NCI-H1436 treated with DMSO at 0.1 percent for 48 hours (cell line): ENCODE data around the gene IGFBP2.

ENCODE experiments used
- DNase-seq: peaks from one replicate; lab custom pipeline; 2025; lab: John Stamatoyannopoulos, UW

The IGFBP2 gene

DNA sequence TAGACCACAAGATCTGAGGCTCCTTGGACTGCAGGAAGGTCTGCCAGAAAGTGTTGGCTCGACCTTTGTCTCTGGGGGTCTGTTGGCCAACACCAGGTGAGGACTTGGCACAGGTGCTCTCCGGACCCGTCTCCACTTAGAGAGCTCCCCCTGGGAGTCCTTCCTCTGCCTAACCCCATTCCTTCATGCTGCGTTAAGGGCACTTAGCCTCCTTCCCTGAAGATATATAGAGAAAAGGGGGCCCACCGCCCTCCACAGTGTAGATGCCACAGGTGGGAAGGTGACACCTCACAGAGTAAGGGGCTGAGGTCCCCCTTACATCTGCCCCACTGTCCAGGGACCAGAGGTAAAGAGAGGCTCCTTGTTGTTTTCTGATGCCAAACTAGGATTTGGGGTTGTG is 53.9 kb downstream of the IGFBP2 start:
- DNase-seq: no peak

DNA sequence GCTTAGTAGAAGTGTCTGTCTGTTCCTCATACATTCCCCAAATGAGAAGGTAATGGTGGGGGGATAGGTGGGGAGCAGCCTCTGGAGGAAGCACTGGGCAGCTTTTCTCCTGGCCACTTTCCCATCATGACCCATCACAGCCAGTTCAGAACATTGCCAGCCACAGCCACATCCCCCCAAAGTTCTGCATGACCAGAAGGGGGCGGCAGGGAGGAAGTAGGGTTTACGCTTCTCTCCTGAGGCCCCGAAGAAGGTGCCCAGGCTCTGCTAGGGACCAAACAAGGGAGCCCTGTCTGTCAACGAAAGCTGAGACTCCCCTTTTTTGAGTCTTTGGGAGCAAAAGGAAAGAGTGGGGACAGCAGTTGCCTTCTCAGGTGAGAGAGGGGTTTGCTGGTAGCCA is 54.4 kb downstream of the IGFBP2 start:
- DNase-seq: no peak

DNA sequence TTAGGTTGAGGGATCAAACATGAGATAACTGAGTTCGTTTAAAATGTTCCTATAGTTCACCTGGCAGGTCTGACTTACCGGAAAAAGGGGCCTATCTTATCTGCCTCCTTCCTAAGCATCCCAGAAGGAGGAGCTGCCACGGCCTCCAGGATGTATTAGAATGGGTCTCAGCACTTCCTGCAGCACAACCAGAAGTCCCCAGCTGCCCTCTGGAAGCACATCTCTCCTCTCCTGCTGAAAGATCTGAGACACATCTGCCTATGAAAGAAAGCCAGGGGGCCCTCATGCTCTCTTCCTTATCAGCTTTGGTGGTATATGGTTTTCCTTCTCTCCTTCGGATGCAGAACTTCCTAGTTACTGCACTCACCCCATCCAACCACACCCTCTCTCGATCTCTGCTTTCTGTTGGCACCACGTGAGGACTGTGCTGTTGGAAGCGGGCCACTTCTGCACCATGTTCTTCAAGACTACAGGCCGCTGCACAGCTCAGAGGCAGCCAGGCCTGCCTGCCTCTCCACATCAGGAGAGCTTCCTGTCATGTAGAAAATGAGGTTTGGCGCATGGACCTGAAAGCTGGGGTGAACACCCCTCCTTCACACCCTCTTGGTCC is 55.6 kb downstream of the IGFBP2 start:
- no peak for DNase-seq

DNA sequence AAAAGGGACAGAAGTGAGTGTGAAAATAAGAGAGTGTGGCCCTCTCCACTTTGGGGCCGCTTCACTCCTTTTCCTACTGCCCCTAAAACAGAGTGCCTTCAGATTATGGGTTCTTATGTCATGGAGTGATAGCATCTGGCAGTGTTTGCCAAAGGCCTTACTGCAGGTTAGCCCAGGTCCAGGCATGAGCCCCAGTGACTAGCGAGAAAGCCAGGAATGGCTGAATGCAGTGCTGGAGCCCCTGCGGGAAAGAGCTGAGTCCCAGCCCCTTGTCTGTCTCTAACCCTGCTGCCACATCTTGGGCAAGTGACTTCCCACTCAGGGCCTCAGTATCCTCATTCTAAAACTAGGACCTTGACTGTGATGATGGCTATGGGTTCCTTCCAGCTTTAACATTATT is 56.2 kb downstream of the IGFBP2 start:
- DNase-seq: no peak

DNA sequence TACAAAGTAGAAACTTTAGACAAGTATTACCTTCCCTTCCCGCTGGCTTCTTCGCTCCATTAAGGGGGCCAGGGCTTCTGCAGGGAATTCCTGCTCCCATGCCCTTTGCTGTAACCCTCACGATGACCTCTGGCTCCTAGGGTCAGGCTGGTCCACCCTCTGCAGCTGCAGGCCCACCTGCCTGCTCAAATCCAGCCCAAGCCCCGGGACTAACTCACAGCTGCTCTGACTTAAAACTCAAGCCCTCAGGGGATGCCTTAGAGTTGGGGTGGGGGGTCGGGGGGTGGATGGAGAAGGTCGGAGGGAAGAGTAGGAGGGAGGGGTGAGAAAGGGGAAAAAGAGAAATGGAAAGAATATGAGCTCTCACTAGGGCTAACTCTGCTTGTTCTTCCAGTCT is 57.2 kb downstream of the IGFBP2 start:
- DNase-seq: no peak

DNA sequence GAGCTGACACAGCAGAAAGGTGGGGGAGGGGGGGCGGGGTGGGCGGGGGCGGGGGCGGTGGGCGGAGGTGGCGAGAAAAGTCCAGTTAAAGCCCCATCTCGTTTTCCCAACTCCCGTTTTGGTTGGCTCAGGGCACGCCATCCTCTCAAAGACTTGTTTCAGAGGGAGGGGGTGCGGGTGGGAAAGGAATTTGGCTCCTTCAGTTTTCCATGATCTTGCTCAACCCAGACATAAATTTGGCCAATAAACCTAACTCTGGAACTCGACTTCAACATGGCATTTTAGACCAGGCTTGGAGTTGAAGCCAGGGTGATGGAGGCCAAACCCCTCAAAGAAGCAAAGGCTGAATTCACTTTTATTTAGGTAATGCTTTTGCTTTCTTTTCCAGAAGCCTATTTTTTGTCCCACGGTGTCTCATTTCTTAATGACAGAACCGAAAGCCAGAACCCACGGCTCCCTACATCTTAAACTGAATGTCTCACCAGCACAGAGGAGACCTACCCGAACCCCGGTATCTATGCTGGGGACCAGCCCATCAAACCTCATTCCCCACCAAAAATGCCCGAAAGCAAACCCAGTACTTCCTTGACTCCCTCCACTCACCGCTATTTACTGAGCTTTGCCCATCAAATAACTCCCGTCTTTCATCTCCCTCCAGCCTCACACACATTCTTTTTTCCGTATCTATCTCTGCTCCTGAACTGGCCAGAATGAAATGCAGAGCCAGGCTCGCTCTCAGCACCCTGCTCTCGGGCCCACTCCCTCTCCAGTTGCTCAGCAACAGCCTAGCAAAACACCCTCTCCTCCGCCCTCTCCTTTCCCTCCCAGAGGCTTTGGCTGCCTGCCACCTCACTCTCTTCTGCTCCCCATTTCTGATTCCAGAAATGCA is 57.9 kb downstream of the IGFBP2 start:
- DNase-seq: peak; percentile 24

DNA sequence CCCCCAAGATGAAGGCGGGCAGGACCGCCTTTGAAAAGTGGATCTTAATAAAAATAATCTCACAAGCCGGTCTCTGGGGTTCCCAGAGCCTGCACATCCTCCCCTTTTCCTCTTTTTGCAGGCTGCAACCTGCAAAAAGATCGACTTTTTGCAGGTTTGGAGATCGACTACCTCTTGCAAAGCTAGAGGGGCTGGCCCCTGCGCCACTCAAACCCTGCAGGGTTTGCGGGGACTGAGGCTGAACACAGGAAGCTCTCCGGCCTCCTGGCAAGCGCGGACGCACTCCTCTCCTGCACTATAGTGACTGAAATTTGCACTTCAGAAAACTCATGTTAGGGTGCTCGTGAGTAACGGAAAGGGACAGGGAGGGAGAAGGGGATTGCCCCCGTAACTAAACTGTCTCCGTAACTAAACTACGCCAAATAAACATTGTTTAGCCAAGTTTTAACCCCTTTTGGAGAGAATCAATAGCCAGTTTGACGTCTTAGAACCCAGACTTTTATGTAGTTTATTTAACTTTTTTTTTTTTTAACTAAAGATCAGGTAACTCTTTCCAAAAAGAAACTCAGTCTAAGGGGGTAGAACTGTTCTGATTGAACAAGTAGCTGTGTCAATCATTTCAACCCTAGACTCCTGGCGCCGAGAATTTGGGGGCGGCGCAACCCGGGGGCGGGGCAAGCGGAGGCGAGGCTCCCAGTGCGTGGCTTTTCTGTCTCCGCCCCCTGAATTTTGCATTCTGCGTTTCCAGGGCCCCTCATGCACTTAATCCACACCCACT is 59.6 kb downstream of the IGFBP2 start:
- DNase-seq: peak; percentile 88

DNA sequence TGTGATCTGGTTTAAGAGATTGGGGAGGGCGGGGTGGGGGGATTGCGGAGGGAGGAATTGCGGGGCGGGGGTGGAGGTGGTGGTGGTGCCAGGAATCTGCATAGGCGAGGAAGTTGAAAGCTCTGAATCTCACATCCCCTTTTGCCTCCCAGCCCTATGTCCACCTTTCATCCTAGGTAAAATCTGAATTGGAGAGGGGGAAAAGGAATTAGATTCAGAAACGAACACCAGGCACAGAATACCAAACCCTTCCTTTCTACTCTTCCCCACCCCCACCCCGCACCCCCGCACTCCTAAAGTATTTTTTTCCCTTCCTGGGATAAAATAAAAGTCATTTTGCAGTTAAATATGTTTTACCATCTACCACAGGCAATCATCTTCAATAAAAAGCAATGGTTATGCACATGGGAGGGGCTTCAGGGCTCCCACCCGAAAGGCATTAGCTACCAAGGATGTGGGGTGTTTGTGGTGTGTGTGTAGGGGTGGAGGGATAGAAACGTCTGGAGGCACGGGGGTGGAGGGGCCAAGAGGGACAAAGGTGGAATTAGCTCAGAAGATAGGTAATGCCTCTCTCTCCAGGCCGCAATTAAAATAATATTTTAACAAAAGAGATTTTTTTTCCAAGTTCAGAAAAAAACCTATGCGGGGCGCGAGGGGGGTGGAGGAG is 60.3 kb downstream of the IGFBP2 start:
- no peak for DNase-seq

DNA sequence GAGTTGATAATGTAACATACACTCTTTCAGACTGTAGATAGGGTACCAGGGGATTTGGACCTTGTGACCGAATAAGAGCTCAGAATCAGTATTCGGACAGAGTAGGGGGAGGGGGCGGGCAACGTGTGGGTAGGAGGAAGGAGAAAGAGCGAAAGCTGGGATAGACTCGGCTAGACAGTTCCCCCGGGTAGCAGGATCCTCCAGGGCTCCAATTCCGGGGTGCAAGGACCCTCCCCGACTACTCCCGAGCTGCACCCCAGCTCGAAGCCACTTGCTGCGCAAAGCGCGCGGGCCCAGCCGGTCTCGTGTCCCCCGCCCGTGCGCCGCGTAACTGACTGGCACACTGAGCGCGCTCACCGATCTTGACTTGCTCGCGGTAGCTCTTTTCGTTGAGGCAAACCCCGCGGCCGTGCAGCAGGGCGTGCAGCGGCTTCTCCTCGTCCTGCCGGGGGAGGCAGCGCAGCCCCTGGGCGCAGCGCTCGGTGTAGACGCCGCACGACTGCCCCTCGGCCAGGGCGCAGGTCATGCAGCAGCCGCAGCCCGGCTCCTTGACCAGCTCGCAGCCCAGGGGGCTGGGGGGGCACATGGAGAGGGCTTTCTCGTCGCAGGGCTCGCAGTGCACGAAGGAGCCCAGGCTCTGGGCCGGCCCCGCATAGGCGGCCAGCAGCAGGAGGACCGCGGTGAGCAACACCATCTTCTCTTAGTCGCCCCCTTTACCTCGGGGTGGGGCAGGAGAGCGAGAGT is 61.0 kb downstream of the IGFBP2 start:
- peak; percentile 14 for DNase-seq

DNA sequence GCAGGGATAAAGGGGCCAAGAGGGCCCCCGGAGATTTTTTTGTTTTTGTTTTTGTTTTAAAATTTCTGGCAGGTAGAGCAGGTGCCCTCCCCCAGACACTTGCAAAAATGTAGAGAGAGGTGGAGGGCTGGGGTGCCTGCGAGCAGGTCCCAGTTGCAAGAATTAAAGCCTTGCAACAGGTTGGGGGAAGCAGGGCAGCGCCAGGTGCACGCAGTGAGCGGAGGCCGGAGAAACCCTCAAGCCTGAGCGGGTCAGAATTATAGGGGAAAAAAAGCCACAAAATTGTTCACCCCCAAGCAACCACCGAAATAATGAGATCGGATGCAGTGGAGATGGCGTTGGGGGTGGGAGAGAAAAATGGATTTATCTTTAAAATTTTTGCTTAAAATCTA is 61.6 kb downstream of the IGFBP2 start:
- no peak for DNase-seq

DNA sequence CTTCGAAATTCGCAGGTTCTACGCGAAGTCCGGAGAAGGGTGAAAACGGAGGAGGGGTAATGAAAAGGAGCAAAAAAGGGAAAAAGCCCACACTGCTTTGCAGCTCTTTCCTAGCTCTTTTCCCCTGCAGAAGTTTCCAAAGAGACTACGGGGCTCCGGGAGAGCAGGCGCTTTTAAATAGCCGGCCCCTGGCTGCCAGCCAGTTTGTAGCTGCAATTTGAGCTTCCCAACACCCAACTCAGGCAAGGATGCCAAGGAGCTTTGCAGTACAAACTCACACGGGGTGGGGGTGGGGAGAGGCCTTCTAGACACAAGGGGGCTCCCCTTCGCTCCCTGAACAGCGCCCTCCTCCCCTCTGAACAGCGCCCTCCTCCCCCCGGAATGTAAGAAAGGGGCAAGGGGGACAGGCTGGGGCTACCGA is 62.2 kb downstream of the IGFBP2 start, which contains the start of gene IGFBP5:
TSS of gene IGFBP5 (minus strand) at position 149 of the 421 bp plus-strand sequence. CDS start 774 bp downstream, outside the sequence.
- peak; percentile 88 for DNase-seq

DNA sequence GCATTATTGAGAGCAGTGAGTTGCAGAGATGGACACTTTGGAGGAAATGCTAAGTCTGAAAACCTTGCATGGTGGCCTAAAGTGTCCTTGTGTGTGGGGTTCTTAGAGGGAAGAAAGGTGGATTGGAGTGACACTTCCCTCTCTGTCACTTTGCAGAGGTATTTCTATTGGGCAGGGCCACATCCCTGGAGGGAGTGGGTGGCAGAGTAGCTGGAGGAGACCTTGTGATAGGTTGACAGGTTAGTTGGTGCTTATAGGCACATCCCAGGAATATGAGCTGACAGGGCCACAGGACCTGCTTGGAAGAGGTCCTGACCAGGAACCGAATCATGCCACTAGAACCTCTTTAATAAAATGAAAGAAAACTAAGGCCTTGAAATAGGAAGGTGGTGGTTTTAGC is 63.1 kb downstream of the IGFBP2 start:
- DNase-seq: no peak

DNA sequence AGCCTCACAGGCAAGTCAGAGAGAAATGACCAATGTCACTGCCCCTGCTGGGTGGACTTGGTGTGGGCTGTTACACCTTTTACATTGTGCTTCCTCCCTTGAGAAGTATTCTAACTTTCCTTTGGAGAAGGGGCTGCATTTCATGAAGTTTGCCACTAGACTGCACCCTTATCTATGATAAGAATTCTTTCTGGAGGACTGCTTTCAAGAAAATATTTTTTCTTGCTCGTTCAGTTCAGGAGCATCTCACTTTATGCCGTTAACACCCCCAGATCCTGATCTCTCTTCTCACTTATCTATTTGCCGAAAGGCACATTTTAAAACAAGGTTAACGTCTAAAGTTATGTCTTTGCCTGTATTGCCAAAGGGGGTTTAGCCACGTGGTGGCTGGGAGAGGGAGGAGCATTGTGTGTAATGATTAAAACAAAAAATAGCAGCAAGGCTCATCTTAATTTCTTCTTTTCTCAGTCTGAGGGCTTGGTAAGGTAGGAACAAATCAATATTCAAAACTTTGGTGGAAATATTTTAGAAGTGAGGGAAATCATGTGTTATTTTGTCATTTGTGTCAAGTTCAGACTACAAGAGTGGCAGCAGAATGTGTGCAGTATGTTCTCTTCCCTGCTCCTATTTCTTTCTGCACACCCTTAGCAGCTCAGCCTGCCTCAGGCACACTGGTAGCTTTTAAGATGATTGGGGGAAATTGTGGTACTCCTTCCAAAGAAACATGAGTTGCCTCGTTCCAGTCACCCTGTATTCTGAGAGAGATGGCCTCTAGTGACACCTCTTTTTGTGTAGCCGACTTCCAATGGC is 63.7 kb downstream of the IGFBP2 start:
- no peak for DNase-seq

DNA sequence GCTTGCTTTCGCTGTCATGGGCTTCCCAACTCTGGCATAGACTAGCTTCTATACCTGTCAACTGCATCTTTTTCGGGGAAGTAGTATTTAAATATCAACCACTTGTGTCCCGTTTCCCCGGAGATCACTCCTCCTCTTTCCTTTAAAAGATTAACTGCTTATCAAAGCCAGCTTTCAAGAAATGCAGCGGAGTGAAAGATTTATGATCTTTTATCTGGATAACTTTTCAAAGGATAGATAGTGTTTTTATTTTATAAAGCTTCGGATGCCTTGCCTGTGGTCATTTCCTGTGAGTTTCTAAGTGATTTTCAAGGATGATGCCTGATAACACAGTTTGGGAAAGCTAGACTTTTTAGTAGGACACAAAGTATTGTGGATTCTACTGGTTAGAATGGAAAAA is 65.1 kb downstream of the IGFBP2 start:
- DNase-seq: no peak

DNA sequence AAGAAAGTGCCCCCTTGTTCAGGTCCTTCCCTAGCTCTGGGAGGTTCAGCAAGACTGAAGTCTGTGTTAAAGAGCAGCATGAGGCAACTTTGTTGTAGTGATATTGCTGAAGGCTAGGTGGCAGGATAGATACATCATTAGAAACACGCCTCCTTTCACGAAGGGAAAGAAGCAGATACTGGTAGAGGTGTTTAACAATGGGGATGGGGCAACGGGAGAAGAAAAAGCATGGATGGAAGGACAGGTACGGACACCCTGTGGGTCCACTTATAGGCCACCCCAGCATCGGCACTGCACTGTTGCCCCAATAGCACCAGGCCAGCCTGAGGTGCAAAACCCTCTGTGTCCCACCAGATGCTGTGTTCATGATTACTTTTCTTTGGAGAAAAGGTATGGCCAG is 65.7 kb downstream of the IGFBP2 start:
- DNase-seq: peak; percentile 85

DNA sequence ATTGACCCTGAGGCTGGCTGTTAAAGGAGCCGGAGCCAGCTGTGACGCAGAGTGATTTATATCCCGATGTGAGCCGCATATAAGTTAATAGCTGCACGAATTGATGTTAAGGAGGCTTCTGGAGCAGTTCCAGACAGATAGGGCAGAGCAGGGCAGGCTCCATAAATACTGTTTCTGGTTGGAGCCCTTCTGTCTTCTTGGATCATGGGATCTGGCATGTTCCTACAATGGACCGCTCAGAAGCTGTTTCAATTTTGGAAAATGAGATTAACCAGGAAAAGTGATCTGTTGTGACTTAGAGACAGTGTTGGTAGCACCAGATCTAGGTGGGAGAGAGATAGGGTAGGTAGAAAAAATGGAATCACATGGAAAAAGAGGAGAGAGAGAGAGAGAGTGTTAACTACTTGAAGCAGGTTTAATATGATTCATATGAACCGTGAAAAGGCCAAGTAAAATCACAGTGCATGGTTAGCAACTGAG is 66.9 kb downstream of the IGFBP2 start:
- DNase-seq: peak; percentile 81

DNA sequence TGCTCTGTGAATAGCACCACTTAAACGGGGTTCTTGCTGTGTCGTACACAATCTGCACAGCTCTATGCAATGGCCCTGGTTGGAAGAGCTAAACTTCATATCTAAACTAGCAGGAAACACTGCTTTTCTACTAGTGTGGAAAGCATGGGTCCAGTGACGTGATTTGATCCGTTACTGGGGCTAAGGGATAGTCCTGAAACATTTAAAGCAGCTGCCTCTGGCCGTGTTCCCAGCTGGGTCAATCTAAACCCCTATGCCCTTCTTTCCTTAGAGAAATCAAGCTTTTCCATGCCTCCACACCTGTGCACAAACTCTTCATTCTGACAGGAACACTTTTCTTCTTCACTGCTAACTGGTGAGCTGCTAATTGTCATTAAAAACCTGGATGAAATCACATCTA is 67.6 kb downstream of the IGFBP2 start:
- no peak for DNase-seq

DNA sequence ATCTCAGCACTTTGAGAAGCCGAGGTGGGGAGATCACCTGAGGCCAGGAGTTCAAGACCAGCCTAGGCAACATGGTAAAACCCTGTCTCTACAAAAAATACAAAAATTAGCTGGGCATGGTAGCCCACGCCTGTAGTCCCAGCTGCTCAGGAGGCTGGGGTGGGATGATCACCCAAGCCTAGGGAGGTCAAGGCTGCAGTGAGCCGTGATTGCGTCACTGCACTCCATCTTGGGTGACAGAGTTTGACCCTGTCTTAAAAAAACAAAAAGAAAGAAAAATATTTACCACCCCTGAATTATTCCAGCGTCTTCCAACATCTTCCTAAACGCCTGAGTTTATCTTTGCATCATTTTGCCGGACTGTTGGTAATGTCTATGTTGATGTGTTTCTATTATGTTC is 68.3 kb downstream of the IGFBP2 start:
- no peak for DNase-seq

DNA sequence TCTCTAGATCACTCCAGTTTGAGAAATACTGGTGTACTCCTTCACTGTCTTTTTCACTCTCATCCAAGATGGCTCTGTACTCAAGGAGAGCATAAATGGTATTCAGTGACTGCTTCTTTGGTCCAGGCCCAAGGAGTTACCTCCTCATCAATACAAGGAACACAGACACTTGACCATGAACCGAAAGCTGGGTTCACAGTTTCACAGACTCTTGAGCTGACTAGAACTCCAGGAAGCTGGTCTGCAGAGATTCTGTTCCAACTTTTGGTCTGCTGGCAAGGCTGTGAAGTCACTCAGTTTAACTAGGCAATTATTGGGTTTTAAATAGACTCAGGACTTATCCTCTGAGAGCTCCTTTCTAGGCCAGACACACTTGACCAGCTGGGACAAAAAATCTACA is 69.5 kb downstream of the IGFBP2 start:
- DNase-seq: no peak

DNA sequence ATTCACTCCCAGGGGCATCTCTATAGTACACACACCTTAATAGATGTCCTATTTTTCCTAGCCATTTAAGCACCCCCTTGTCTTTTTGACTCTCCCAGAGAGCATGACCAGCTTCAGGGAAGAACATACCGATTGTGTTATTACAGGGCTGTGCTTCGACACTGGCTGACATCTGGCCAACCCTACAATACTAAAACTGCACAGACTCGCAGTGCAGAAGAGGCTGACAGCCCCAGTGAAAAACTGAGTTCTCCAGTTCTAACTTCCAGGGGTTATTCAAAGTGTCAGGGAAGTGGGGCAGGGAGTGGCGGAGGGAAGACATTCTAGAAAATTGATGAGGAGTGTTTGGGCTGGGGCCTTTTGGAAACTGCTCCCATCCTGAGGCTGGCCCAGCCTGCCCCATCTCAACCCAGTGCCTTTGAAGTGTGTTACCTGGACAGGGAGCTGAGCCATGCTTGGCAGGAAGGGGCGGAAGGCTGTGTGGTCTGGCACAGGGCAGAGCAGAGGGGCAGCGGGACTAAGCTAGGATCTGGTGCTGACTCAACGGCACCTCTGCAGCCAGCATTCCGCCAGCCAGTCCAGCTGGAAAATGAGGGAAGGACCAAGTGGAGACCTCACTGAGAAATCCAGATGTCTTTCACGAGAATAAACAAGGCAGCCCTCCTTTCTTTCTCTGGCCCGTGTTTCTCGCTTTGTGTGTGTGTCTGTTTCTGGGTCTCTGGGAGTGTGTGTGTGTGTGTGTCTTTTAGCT is 77.5 kb downstream of the IGFBP2 start:
- DNase-seq: no peak
